ENCODE measurements around the gene PHF20. TPM values are rescaled to one million over a fixed set of nuclear protein-coding genes. Genes with fewer than 3 reads are reported as not detected.

Gene PHF20
- total and polyA plus RNA-seq, 2 of the 13 experiments (the other 11 are each of a cell fraction or from before 2014, with no cell fraction given): 22.8 to 34.1 TPM

- TF ChIP-seq ZNF432 (CRISPR knock-in tag; IDR thresholded peaks at IDR 0.05; ENCODE audit: borderline replicate concordance) (no peak; the same call in 1 of the 2 replicates), ZNF781 (CRISPR knock-in tag; IDR thresholded peaks at IDR 0.05; ENCODE audit: borderline replicate concordance, not compliant biosample characterization) (peak; percentile 98), KDM1A (CRISPR knock-in tag; IDR thresholded peaks at IDR 0.05) (peak; percentile 46; the same call in 1 of the 2 replicates), SSRP1 (CRISPR knock-in tag; IDR thresholded peaks at IDR 0.05) (no peak), ZBTB37 (CRISPR knock-in tag; IDR thresholded peaks at IDR 0.05) (no peak), EEA1 (CRISPR knock-in tag; IDR thresholded peaks at IDR 0.05; ENCODE audit: borderline replicate concordance) (peak; percentile 74), THRA (CRISPR knock-in tag; IDR thresholded peaks at IDR 0.05; ENCODE audit: borderline replicate concordance) (peak; percentile 49; the same call in 1 of the 2 replicates), SNAPC2 (CRISPR knock-in tag; IDR thresholded peaks at IDR 0.05) (peak; percentile 97), FOXP4 (CRISPR knock-in tag; IDR thresholded peaks at IDR 0.05) (peak; percentile 70), SIN3B (IDR thresholded peaks at IDR 0.05; ENCODE audit: low read length) (peak; percentile 17; the same call in 1 of the 2 replicates), ZNF766 (CRISPR knock-in tag; IDR thresholded peaks at IDR 0.05; ENCODE audit: borderline replicate concordance) (peak; percentile 93; the same call in 1 of the 2 replicates), ZBTB25 (CRISPR knock-in tag; IDR thresholded peaks at IDR 0.05) (peak; percentile 90), ZNF878 (CRISPR knock-in tag; IDR thresholded peaks at IDR 0.05) (0 out of 2 replicates have a peak, but pooled peaks have one; percentile 78), ZNF780A (CRISPR knock-in tag; IDR thresholded peaks at IDR 0.05) (peak; percentile 92; the same call in 1 of the 2 replicates), ZBTB3 (CRISPR knock-in tag; IDR thresholded peaks at IDR 0.05; ENCODE audit: borderline replicate concordance, low read depth) (peak; percentile 54; the same call in 1 of the 2 replicates), HMGA1 (CRISPR knock-in tag; conservative IDR thresholded peaks at IDR 0.05) (0 out of 2 replicates have a peak, but pooled peaks have one; percentile 46)
- TF ChIP-seq, protein P1, sequence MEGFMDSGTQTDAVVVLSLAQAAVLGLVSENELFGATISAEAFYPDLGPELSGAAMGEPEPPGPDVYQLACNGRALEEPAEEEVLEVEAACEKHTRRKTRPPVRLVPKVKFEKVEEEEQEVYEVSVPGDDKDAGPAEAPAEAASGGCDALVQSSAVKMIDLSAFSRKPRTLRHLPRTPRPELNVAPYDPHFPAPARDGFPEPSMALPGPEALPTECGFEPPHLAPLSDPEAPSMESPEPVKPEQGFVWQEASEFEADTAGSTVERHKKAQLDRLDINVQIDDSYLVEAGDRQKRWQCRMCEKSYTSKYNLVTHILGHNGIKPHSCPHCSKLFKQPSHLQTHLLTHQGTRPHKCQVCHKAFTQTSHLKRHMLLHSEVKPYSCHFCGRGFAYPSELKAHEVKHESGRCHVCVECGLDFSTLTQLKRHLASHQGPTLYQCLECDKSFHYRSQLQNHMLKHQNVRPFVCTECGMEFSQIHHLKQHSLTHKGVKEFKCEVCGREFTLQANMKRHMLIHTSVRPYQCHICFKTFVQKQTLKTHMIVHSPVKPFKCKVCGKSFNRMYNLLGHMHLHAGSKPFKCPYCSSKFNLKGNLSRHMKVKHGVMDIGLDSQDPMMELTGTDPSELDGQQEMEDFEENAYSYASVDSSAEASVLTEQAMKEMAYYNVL (CRISPR knock-in tag; IDR thresholded peaks at IDR 0.05; ENCODE audit: borderline replicate concordance): peak; percentile 71
Measured at GRCh38 chr20:35771689-35772562, at the start of gene PHF20 (continued).
